ENCODE data around the gene AURKA.

GRCh38 chr20:56440346-56441007, 48.5 kb upstream of the AURKA start:
- TF ChIP-seq POLR2A (IDR thresholded peaks at IDR 0.05; ENCODE audit: low read depth, low read length): no peak
- no peak for TF ChIP-seq POLR2AphosphoS5 (IDR thresholded peaks at IDR 0.05; ENCODE audit: low read depth, low read length)
- TF ChIP-seq TAF1 (IDR thresholded peaks at IDR 0.05; ENCODE audit: low read depth, low read length): no peak
- no peak for TF ChIP-seq PAX5 (IDR thresholded peaks at IDR 0.05; ENCODE audit: insufficient read depth, low read length, severe bottlenecking)

Data from GM12891 (cell line).